ENCODE data around the gene TMEM30B. TPM values are rescaled to one million over a fixed set of nuclear protein-coding genes. Genes with fewer than 3 reads are reported as not detected.

The TMEM30B gene
- total and polyA plus RNA-seq, 12 donors, result 1.3 to 6.0 (median 3.4) TPM

GRCh38 chr14:61234215-61234916 is 46.8 kb downstream of the TMEM30B start:
- Histone ChIP-seq H3K36me3 (replicated peaks in 1 of 2) (no peaks in the 10 kb centered on the region), H3K9me3 (replicated peaks in 1 of 3) (no peaks in the 10 kb centered on the region), H3K27me3 (no peaks in the 10 kb centered on the region), H3K4me3 (no peak overlapping the region), H3K4me1 (replicated peaks in 1 of 2) (no peaks in the 10 kb centered on the region), H3K27ac (no peak overlapping the region)
- TF ChIP-seq POLR2A (IDR thresholded peaks at IDR 0.05) (no peak), CTCF (IDR thresholded peaks at IDR 0.05) (no peak)
- 53 to 70% (median 59%) methylated on average over 2 of the region's 2 CpGs for WGBS, 4 donors
- intact Hi-C loops (cut with DNase I), result no loop called here
- no peak for DNase-seq

GRCh38 chr14:61233436-61233956 is 47.6 kb downstream of the TMEM30B start:
- Histone ChIP-seq H3K27me3 (no peaks in the 10 kb centered on the region), H3K9me3 (replicated peaks in 1 of 3) (no peaks in the 10 kb centered on the region), H3K4me1 (replicated peaks in 1 of 2) (no peaks in the 10 kb centered on the region), H3K36me3 (replicated peaks in 1 of 2) (no peaks in the 10 kb centered on the region), H3K4me3 (no peak overlapping the region), H3K27ac (no peak overlapping the region)
- 60 to 81% (median 64%) methylated on average over 3 of the region's 3 CpGs for WGBS, 4 donors
- intact Hi-C loops (cut with DNase I), result no loop called here
- no peak for DNase-seq
- TF ChIP-seq CTCF (IDR thresholded peaks at IDR 0.05) (no peak), POLR2A (IDR thresholded peaks at IDR 0.05) (no peak)

- H3K36me3 ChIP-seq (replicated peaks in 1 of 2), result no peaks in the 10 kb centered on the region
- 81 to 88% (median 84%) methylated on average over 4 of the region's 4 CpGs for whole genome bisulfite sequencing, 4 donors
- H3K27me3 ChIP-seq, result no peaks in the 10 kb centered on the region
- no peaks in the 10 kb centered on the region for H3K9me3 ChIP-seq (replicated peaks in 1 of 3)
- TF ChIP-seq CTCF (IDR thresholded peaks at IDR 0.05) (no peak), POLR2A (IDR thresholded peaks at IDR 0.05) (no peak)
- no peak overlapping the region for H3K4me3 ChIP-seq
- DNase-seq, result no peak
- intact Hi-C loops (cut with DNase I), result no loop called here
- H3K4me1 ChIP-seq (replicated peaks in 1 of 2), result no peaks in the 10 kb centered on the region
- H3K27ac ChIP-seq, result no peak overlapping the region
Measured at GRCh38 chr14:61231810-61232209, 49.3 kb downstream of the TMEM30B start.

- no peaks in the 10 kb centered on the region for H3K27me3 ChIP-seq
- no peak overlapping the region for H3K27ac ChIP-seq
- no peaks in the 10 kb centered on the region for H3K9me3 ChIP-seq (replicated peaks in 1 of 3)
- intact Hi-C loops (cut with DNase I), result no loop called here
- WGBS, 4 donors, result 59 to 75% (median 64%) methylated on average over 4 of the region's 4 CpGs
- no peak overlapping the region for H3K4me3 ChIP-seq
- H3K4me1 ChIP-seq (replicated peaks in 1 of 2), result no peaks in the 10 kb centered on the region
- no peak for DNase-seq
- TF ChIP-seq CTCF (IDR thresholded peaks at IDR 0.05) (no peak), POLR2A (IDR thresholded peaks at IDR 0.05) (no peak)
- no peaks in the 10 kb centered on the region for H3K36me3 ChIP-seq (replicated peaks in 1 of 2)
Measured at GRCh38 chr14:61229981-61230380, 51.2 kb downstream of the TMEM30B start.

All from adrenal gland (tissue), 12 donors.